Measurements from ENCODE around the gene ESRRA. TPM values are rescaled to one million over a fixed set of nuclear protein-coding genes. Genes with fewer than 3 reads are reported as not detected.
A peak's percentile ranks its signal among the peaks of the same experiment; 100 is the strongest.

The ESRRA gene
- total and polyA plus RNA-seq, 9 of the 15 experiments (the other 6 are each of a cell fraction or from before 2014, with no cell fraction given): 0.27 to 89.7 (median 23.7) TPM

DNA sequence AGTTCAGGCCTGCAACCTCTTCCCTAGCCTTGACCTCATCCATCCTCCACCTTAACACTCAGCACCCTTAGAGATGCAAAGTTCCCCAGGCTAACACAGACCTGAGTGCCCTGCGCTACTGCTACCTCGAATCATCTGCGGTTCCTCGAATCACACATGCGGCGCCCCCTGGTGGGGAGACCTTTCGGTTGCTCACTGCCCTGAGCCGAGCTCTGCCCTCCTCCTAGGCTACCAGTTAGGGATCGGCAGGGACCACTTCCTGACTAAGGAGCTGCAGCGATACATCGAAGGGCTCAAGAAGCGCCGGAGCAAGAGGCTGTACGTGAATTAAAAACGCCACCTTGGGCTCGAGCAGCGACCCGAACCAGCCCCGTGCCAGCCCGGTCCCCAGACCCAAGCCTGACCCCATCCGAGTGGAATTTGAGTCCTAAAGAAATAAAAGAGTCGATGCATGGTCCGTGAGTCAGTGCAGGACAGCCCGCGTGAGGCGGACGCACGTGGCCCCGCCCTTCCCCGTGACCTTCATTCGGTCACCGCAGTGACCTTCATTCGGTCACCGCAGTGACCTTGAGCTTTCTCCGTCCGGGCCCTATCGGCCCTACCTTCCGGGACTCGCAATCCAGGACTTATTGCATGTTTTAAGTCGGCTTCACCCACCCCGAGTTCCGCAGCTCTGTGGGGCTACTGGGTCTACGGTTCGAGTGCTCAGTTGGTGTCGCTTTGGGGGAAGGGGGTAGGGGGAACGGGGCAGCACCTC is 830 bp upstream of the ESRRA start (continued):
- TF ChIP-seq ZNF639 (CRISPR knock-in tag; conservative IDR thresholded peaks at IDR 0.05 in 1 of 2, IDR thresholded peaks at IDR 0.05 in 1 of 2) (no peak), PHB2 (IDR thresholded peaks at IDR 0.05; ENCODE audit: low read depth) (no peak), XRCC4 (IDR thresholded peaks at IDR 0.05; ENCODE audit: extremely low read depth, insufficient read depth, insufficient read length) (no peak), CHD2 (IDR thresholded peaks at IDR 0.05; ENCODE audit: low read depth, low read length) (no peak), RFX5 (IDR thresholded peaks at IDR 0.05; ENCODE audit: low read depth, low read length) (no peak), PRPF4 (IDR thresholded peaks at IDR 0.05; ENCODE audit: insufficient read depth, low read depth, low read length, poor library complexity, severe bottlenecking) (no peak), SLC30A9 (CRISPR knock-in tag; IDR thresholded peaks at IDR 0.05) (no peak), ZNF77 (CRISPR knock-in tag; IDR thresholded peaks at IDR 0.05) (no peak), KLF16 (IDR thresholded peaks at IDR 0.05) (no peak), SP2 (IDR thresholded peaks at IDR 0.05; ENCODE audit: extremely low read depth, low read depth, low read length, poor library complexity, severe bottlenecking) (no peak), CBX2 (IDR thresholded peaks at IDR 0.05; ENCODE audit: insufficient read depth, low read length, poor library complexity, severe bottlenecking) (no peak), POLR3G (IDR thresholded peaks at IDR 0.05; ENCODE audit: extremely low read depth, insufficient read length, insufficient replicate concordance) (no peak), TCF3 (CRISPR knock-in tag; IDR thresholded peaks at IDR 0.05) (no peak), TFAM (CRISPR knock-in tag; conservative IDR thresholded peaks at IDR 0.05) (no peak), NCOA1 (IDR thresholded peaks at IDR 0.05; ENCODE audit: low read depth) (peak; percentile 31; the same call in 1 of the 2 replicates), SMAD4 (CRISPR knock-in tag; conservative IDR thresholded peaks at IDR 0.05) (0 out of 2 replicates have a peak, but pooled peaks have one; percentile 63), EGR1 (conservative IDR thresholded peaks at IDR 0.05) (no peak), IFI16 (CRISPR knock-in tag; IDR thresholded peaks at IDR 0.05) (no peak)
- TF ChIP-seq, protein P1, sequence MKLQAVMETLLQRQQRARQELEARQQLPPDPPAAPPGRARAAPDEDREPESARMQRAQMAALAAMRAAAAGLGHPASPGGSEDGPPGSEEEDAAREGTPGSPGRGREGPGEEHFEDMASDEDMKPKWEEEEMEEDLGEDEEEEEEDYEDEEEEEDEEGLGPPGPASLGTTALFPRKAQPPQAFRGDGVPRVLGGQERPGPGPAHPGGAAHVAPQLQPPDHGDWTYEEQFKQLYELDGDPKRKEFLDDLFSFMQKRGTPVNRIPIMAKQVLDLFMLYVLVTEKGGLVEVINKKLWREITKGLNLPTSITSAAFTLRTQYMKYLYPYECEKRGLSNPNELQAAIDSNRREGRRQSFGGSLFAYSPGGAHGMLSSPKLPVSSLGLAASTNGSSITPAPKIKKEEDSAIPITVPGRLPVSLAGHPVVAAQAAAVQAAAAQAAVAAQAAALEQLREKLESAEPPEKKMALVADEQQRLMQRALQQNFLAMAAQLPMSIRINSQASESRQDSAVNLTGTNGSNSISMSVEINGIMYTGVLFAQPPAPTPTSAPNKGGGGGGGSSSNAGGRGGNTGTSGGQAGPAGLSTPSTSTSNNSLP (IDR thresholded peaks at IDR 0.05; ENCODE audit: borderline replicate concordance, low read depth, low read length): 0 out of 2 replicates have a peak, but pooled peaks have one; percentile 19
- TF ChIP-seq, protein P2, sequence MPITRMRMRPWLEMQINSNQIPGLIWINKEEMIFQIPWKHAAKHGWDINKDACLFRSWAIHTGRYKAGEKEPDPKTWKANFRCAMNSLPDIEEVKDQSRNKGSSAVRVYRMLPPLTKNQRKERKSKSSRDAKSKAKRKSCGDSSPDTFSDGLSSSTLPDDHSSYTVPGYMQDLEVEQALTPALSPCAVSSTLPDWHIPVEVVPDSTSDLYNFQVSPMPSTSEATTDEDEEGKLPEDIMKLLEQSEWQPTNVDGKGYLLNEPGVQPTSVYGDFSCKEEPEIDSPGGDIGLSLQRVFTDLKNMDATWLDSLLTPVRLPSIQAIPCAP (CRISPR knock-in tag; IDR thresholded peaks at IDR 0.05; ENCODE audit: borderline replicate concordance): no peak
- TF ChIP-seq, protein P3, sequence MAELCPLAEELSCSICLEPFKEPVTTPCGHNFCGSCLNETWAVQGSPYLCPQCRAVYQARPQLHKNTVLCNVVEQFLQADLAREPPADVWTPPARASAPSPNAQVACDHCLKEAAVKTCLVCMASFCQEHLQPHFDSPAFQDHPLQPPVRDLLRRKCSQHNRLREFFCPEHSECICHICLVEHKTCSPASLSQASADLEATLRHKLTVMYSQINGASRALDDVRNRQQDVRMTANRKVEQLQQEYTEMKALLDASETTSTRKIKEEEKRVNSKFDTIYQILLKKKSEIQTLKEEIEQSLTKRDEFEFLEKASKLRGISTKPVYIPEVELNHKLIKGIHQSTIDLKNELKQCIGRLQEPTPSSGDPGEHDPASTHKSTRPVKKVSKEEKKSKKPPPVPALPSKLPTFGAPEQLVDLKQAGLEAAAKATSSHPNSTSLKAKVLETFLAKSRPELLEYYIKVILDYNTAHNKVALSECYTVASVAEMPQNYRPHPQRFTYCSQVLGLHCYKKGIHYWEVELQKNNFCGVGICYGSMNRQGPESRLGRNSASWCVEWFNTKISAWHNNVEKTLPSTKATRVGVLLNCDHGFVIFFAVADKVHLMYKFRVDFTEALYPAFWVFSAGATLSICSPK (IDR thresholded peaks at IDR 0.05; ENCODE audit: borderline replicate concordance): no peak
